Measurements from ENCODE around the gene MRPL49. TPM values are rescaled to one million over a fixed set of nuclear protein-coding genes. Genes with fewer than 3 reads are reported as not detected.

MRPL49 gene
- total and polyA plus RNA-seq, 2 of the 13 experiments (the other 11 are each of a cell fraction or from before 2014, with no cell fraction given) = 39.2 to 53.3 TPM

- POLR2A ChIA-PET = interaction anchor here (0.6 kb wide), 1 partner anchor 9 kb away, joined by 3 read pairs; no protein-coding TSS in a partner anchor
- H3K4me2 ChIP-seq (ENCODE audit: low read depth, low read length) = peak overlapping the region; percentile 91
- H3K79me2 ChIP-seq (ENCODE audit: insufficient read depth, low read length) = peaks cover 36% of the 10 kb centered on the region
- H2AFZ ChIP-seq (ENCODE audit: low read length) = no peak overlapping the region
- no peak for ATAC-seq
- H3K4me1 ChIP-seq (ENCODE audit: insufficient read depth, low read length) = peaks cover 39% of the 10 kb centered on the region
- intact Hi-C loops (cut with micrococcal nuclease; ENCODE audit: unreplicated experiment) = no loop called here
- FAIRE-seq = no peak
- no peaks in the 10 kb centered on the region for H4K20me1 ChIP-seq (ENCODE audit: insufficient read depth, low read length)
- no peaks in the 10 kb centered on the region; a peak in 1 of 5 replicates for H3K27me3 ChIP-seq (ENCODE audit: control insufficient read depth in 1 of 2, insufficient read depth in 2 of 2, low read length in 2 of 2)
- peak overlapping the region; percentile 83 for H3K27ac ChIP-seq (ENCODE audit: extremely low read length, insufficient read depth, low read length)
- peaks cover 19 to 31% of the 10 kb centered on the region in 2 experiments for H3K36me3 ChIP-seq (replicated peaks in 1 of 2; ENCODE audit: control insufficient read depth in 1 of 2, insufficient read depth in 2 of 2, low read length in 2 of 2)
- CTCF ChIA-PET (ENCODE audit: low intra/inter-chr PET ratio, low total read pairs) = no interaction called here
- H3K9me3 ChIP-seq (ENCODE audit: low read length) = no peaks in the 10 kb centered on the region
- BruUV-seq (replicated peaks) = TSS peak; percentile 73
- WGBS (ENCODE audit: low lambda C conversion rate) = under 1% methylated on average over 12 of the region's 13 CpGs
- in situ Hi-C loops (cut with HindIII; ENCODE audit: extremely low pct_ligation_motif_present, low pct_unique_long_range_greater_than_20kb) = no loop called here
- peak overlapping the region; percentile 95 for H3K9ac ChIP-seq (ENCODE audit: insufficient read depth, low read depth, low read length)
- H3K4me3 ChIP-seq (replicated peaks in 1 of 3; ENCODE audit: insufficient read depth in 1 of 3, low read depth in 2 of 3, low read length in 3 of 3) = peak overlapping the region; percentile 70 to 99 (median 87)
- no peak for DNase-seq (ENCODE audit: low spot score)
- TF ChIP-seq ZNF567 (CRISPR knock-in tag; IDR thresholded peaks at IDR 0.05; ENCODE audit: borderline replicate concordance) (no peak), GATAD2A (CRISPR knock-in tag; IDR thresholded peaks at IDR 0.05) (no peak), ZFP90 (CRISPR knock-in tag; IDR thresholded peaks at IDR 0.05; ENCODE audit: borderline replicate concordance) (0 out of 2 replicates have a peak, but pooled peaks have one; percentile 7), ZNF691 (CRISPR knock-in tag; IDR thresholded peaks at IDR 0.05; ENCODE audit: borderline replicate concordance, low read depth) (no peak), MXI1 (IDR thresholded peaks at IDR 0.05; ENCODE audit: borderline replicate concordance, low read depth, low read length) (no peak), SIX4 (CRISPR knock-in tag; IDR thresholded peaks at IDR 0.05) (no peak), CREBL2 (CRISPR knock-in tag; IDR thresholded peaks at IDR 0.05; ENCODE audit: borderline replicate concordance) (no peak), FLYWCH1 (CRISPR knock-in tag; IDR thresholded peaks at IDR 0.05) (no peak), GLI4 (CRISPR knock-in tag; IDR thresholded peaks at IDR 0.05; ENCODE audit: borderline replicate concordance) (no peak), IRF1 (CRISPR knock-in tag; IDR thresholded peaks at IDR 0.05; ENCODE audit: low read depth) (no peak), ZFAT (CRISPR knock-in tag; conservative IDR thresholded peaks at IDR 0.05) (no peak), ZNF652 (CRISPR knock-in tag; IDR thresholded peaks at IDR 0.05; ENCODE audit: borderline replicate concordance, low read depth) (no peak), SNAPC2 (CRISPR knock-in tag; IDR thresholded peaks at IDR 0.05) (peak; percentile 14; the same call in 1 of the 2 replicates), PRDM15 (CRISPR knock-in tag; IDR thresholded peaks at IDR 0.05) (peak; percentile 44; the same call in 1 of the 2 replicates), ZNF720 (CRISPR knock-in tag; IDR thresholded peaks at IDR 0.05) (no peak), NFE2L2 (IDR thresholded peaks at IDR 0.05; ENCODE audit: low read length) (no peak), ZSCAN20 (CRISPR knock-in tag; IDR thresholded peaks at IDR 0.05; ENCODE audit: borderline replicate concordance) (0 out of 2 replicates have a peak, but pooled peaks have one; percentile 39), TFAP4 (IDR thresholded peaks at IDR 0.05; ENCODE audit: borderline replicate concordance, low read depth) (no peak)
Measured at GRCh38 chr11:65083134-65083833, 38.8 kb upstream of the MRPL49 start.

All from HepG2 (cell line).